ENCODE results near the gene TENM3. TPM values are rescaled to one million over a fixed set of nuclear protein-coding genes. Genes with fewer than 3 reads are reported as not detected.

The TENM3 gene
- total RNA-seq, 2 experiments from 2014 or later, result not detected

DNA sequence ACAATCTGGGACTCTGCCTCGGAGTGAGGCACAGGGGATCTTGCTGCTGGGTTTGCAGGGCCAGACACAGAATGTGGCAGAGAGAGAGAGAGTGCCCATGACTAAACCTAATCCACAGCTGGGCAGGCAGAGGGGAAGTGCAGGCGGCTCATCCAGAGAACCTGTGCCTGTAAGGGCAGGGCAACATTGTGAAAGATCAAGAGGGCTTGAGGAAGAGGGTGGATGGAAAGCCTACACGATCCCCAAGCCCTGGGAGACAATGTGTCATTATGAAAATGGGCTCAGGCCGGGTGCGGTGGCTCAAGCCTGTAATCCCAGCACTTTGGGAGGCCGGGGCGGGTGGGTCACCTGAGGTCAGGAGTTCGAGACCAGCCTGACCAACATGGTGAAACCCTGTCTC, 40.6 kb upstream of the TENM3 start:
- H3K4me1 ChIP-seq (ENCODE audit: insufficient read depth, low read length), result no peaks in the 10 kb centered on the region
- no peaks in the 10 kb centered on the region for H3K36me3 Mint-ChIP-seq (ENCODE audit: low read depth)
- POLR2A ChIA-PET, result no interaction called here
- H3K4me1 Mint-ChIP-seq (ENCODE audit: low read depth), result no peaks in the 10 kb centered on the region
- H3K27ac ChIP-seq (ENCODE audit: low read depth in 1 of 2, low read length in 2 of 2), result no peak overlapping the region
- no peaks in the 10 kb centered on the region for H3K9me3 Mint-ChIP-seq
- DNase-seq (no peak), ATAC-seq (ENCODE audit: poor library complexity) (no peak)
- H3K4me3 Mint-ChIP-seq, result no peak overlapping the region
- no peaks in the 10 kb centered on the region for H3K27me3 ChIP-seq (ENCODE audit: control insufficient read depth in 1 of 2, insufficient read depth in 2 of 2, low read length in 2 of 2)
- CTCF ChIA-PET, result no interaction called here
- intact Hi-C loops (cut with DNase I, micrococcal nuclease), result no loop called here
- H3K27me3 Mint-ChIP-seq, result no peaks in the 10 kb centered on the region
- no peaks in the 10 kb centered on the region for H3K36me3 ChIP-seq (ENCODE audit: insufficient read depth, low read length)
- H3K9me3 ChIP-seq (ENCODE audit: control insufficient read depth in 1 of 2, insufficient read depth in 1 of 2, low read length in 2 of 2), result peaks cover 0 to 13% of the 10 kb centered on the region in 2 experiments
- no peak overlapping the region for H3K4me3 ChIP-seq (ENCODE audit: low read length)
- no peak overlapping the region for H3K27ac Mint-ChIP-seq
- TF ChIP-seq, protein P1, sequence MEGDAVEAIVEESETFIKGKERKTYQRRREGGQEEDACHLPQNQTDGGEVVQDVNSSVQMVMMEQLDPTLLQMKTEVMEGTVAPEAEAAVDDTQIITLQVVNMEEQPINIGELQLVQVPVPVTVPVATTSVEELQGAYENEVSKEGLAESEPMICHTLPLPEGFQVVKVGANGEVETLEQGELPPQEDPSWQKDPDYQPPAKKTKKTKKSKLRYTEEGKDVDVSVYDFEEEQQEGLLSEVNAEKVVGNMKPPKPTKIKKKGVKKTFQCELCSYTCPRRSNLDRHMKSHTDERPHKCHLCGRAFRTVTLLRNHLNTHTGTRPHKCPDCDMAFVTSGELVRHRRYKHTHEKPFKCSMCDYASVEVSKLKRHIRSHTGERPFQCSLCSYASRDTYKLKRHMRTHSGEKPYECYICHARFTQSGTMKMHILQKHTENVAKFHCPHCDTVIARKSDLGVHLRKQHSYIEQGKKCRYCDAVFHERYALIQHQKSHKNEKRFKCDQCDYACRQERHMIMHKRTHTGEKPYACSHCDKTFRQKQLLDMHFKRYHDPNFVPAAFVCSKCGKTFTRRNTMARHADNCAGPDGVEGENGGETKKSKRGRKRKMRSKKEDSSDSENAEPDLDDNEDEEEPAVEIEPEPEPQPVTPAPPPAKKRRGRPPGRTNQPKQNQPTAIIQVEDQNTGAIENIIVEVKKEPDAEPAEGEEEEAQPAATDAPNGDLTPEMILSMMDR (IDR thresholded peaks at IDR 0.05), result no peak

DNA sequence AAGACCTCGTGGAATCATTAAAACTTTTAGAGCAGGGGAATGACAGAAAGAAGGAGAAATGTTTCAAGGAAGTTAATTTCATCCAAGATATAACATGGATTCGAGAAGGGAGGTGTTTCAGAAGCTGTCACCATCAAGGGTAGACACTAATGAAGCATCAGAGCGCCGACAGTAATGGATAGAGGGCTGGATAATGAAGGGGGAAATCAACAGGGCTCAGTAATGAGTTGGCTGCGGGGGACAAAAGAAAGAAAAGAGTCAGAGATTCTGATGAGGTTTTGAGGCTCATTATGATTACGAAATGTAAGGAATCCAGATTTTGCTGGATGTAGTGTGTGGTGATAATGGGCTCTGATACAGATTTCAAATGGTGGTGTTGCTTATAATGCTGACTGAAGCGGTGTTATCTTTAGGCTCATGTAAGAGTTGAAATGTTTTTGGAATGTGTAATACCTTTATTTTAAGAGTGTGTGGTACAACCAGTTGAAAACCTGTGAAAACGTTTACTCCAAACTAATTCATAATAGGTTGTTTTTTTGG, 39.3 kb upstream of the TENM3 start:
- ATAC-seq (ENCODE audit: poor library complexity) (no peak), DNase-seq (no peak)
- POLR2A ChIA-PET, result no interaction called here
- H3K27ac Mint-ChIP-seq, result no peak overlapping the region
- TF ChIP-seq, protein P1 (IDR thresholded peaks at IDR 0.05), result no peak
- Histone ChIP-seq H3K9me3 (ENCODE audit: control insufficient read depth in 1 of 2, insufficient read depth in 1 of 2, low read length in 2 of 2) (peaks cover 0 to 10% of the 10 kb centered on the region in 2 experiments), H3K4me1 (ENCODE audit: insufficient read depth, low read length) (no peaks in the 10 kb centered on the region), H3K4me3 (ENCODE audit: low read length) (no peak overlapping the region), H3K27me3 (ENCODE audit: control insufficient read depth in 1 of 2, insufficient read depth in 2 of 2, low read length in 2 of 2) (no peaks in the 10 kb centered on the region), H3K36me3 (ENCODE audit: insufficient read depth, low read length) (no peaks in the 10 kb centered on the region), H3K27ac (ENCODE audit: low read depth in 1 of 2, low read length in 2 of 2) (no peak overlapping the region)
- H3K4me1 Mint-ChIP-seq (ENCODE audit: low read depth), result no peaks in the 10 kb centered on the region
- intact Hi-C loops (cut with DNase I, micrococcal nuclease), result no loop called here
- no peaks in the 10 kb centered on the region for H3K9me3 Mint-ChIP-seq
- no peaks in the 10 kb centered on the region for H3K27me3 Mint-ChIP-seq
- H3K36me3 Mint-ChIP-seq (ENCODE audit: low read depth), result no peaks in the 10 kb centered on the region
- CTCF ChIA-PET, result no interaction called here
- H3K4me3 Mint-ChIP-seq, result no peak overlapping the region

DNA sequence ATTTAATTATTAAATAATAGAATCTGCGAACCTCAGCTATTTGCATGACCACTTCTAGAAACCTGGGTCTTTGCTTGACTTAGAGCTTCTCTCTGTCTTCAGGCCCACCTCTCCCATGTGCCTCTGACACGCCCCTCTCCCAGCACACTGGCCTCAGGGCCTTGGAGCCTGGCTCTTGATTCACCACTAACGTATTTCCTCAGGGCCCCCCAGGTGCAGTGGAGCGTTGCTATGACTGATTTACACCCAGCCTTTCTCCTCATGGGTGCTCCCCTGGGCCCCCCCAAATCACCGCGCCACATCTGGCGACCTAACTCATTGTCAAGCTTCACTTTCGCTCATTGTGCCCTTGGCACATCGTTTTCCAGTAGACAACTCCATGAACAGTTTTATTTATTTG, 37.9 kb upstream of the TENM3 start:
- Mint-ChIP-seq H3K4me3 (no peak overlapping the region), H3K9me3 (no peaks in the 10 kb centered on the region), H3K27me3 (no peaks in the 10 kb centered on the region), H3K36me3 (ENCODE audit: low read depth) (no peaks in the 10 kb centered on the region), H3K27ac (no peak overlapping the region), H3K4me1 (ENCODE audit: low read depth) (no peaks in the 10 kb centered on the region)
- TF ChIP-seq, protein P1 (IDR thresholded peaks at IDR 0.05), result no peak
- CTCF ChIA-PET, result no interaction called here
- DNase-seq, result no peak
- no peak overlapping the region for H3K27ac ChIP-seq (ENCODE audit: low read depth in 1 of 2, low read length in 2 of 2)
- POLR2A ChIA-PET, result no interaction called here
- intact Hi-C loops (cut with DNase I, micrococcal nuclease), result no loop called here
- ATAC-seq (ENCODE audit: poor library complexity), result no peak
- H3K27me3 ChIP-seq (ENCODE audit: control insufficient read depth in 1 of 2, insufficient read depth in 2 of 2, low read length in 2 of 2), result no peaks in the 10 kb centered on the region
- H3K9me3 ChIP-seq (ENCODE audit: control insufficient read depth in 1 of 2, insufficient read depth in 1 of 2, low read length in 2 of 2), result peaks cover 0 to 10% of the 10 kb centered on the region in 2 experiments
- no peaks in the 10 kb centered on the region for H3K36me3 ChIP-seq (ENCODE audit: insufficient read depth, low read length)
- no peak overlapping the region for H3K4me3 ChIP-seq (ENCODE audit: low read length)
- no peaks in the 10 kb centered on the region for H3K4me1 ChIP-seq (ENCODE audit: insufficient read depth, low read length)
